KMS-11 (cell line): ENCODE results near the gene SPIN2B.

Source experiments
- H2AFZ ChIP-seq: fragments of 200-600 bp; sonication (generic); 2 replicates; pipeline ENCODE4 v1.6.1; 2016; ENCODE audit warnings: antibody characterized with exemption, mixed run types, low read depth
- H3K27ac ChIP-seq: fragments of 200-600 bp; sonication (generic); 2 replicates; pipeline ENCODE4 v1.6.1; 2016; ENCODE audit warnings: mild to moderate bottlenecking, mixed run types
- H3K27me3 ChIP-seq: fragments of 200-600 bp; sonication (generic); 2 replicates; pipeline ENCODE4 v1.6.1; 2017; ENCODE audit warnings: mild to moderate bottlenecking, low read depth, mixed run types, moderate library complexity; ENCODE audit not compliant: insufficient read depth
- H3K36me3 ChIP-seq: fragments of 200-600 bp; sonication (generic); 2 replicates; pipeline ENCODE4 v1.6.1; 2017; ENCODE audit warnings: mild to moderate bottlenecking, mixed run types; ENCODE audit not compliant: insufficient read depth
- H3K4me1 ChIP-seq: fragments of 200-600 bp; sonication (generic); 2 replicates; pipeline ENCODE4 v1.6.1; 2016; ENCODE audit warnings: mild to moderate bottlenecking, low read depth, mixed run types; ENCODE audit not compliant: poor library complexity, severe bottlenecking
- H3K4me2 ChIP-seq: fragments of 200-600 bp; sonication (generic); 2 replicates; pipeline ENCODE4 v1.7.0; 2016; ENCODE audit warnings: mild to moderate bottlenecking, mixed run types
- H3K4me3 ChIP-seq: fragments of 200-600 bp; sonication (generic); IDR thresholded peaks from 2 replicates; pipeline ENCODE4 v1.6.1; 2017; ENCODE audit warnings: low read depth, low read length, mixed read lengths; ENCODE audit not compliant: insufficient read depth
- H3K79me2 ChIP-seq: fragments of 200-600 bp; sonication (generic); 2 replicates; pipeline ENCODE4 v1.6.1; 2016; ENCODE audit warnings: low read depth, mixed run types; ENCODE audit not compliant: insufficient read depth
- H3K9ac ChIP-seq: fragments of 200-600 bp; sonication (generic); 2 replicates; pipeline ENCODE4 v1.6.1; 2016; ENCODE audit warnings: mild to moderate bottlenecking, mixed run types
- H4K20me1 ChIP-seq: fragments of 200-600 bp; sonication (generic); 2 replicates; pipeline ENCODE4 v1.6.1; 2016; ENCODE audit warnings: mild to moderate bottlenecking, mixed run types; ENCODE audit not compliant: insufficient read depth
- CTCF ChIP-seq: fragments of 200-600 bp; sonication (generic); conservative IDR thresholded peaks from 2 replicates; pipeline ENCODE4 v1.6.1; 2017; ENCODE audit warnings: low read depth, mild to moderate bottlenecking, antibody characterized with exemption, low read length, moderate library complexity, mixed read lengths

The SPIN2B gene

GRCh38 chrX:57083143-57083542 is 38.2 kb downstream of the SPIN2B start:
- no peak overlapping the region for H3K9ac ChIP-seq
- no peaks in the 10 kb centered on the region for H3K79me2 ChIP-seq
- H3K27ac ChIP-seq, result no peak overlapping the region
- H3K4me3 ChIP-seq, result no peak overlapping the region
- no peak overlapping the region for H2AFZ ChIP-seq
- H3K4me1 ChIP-seq, result no peaks in the 10 kb centered on the region
- H3K36me3 ChIP-seq, result no peaks in the 10 kb centered on the region
- no peak for TF ChIP-seq CTCF
- H4K20me1 ChIP-seq, result no peaks in the 10 kb centered on the region
- no peaks in the 10 kb centered on the region for H3K27me3 ChIP-seq
- H3K4me2 ChIP-seq, result no peak overlapping the region

- H4K20me1 ChIP-seq, result no peaks in the 10 kb centered on the region
- H3K4me3 ChIP-seq, result no peak overlapping the region
- H3K36me3 ChIP-seq, result no peaks in the 10 kb centered on the region
- H3K4me1 ChIP-seq, result no peaks in the 10 kb centered on the region
- H3K4me2 ChIP-seq, result no peak overlapping the region
- no peak for TF ChIP-seq CTCF
- no peak overlapping the region for H3K27ac ChIP-seq
- H2AFZ ChIP-seq, result no peak overlapping the region
- no peaks in the 10 kb centered on the region for H3K79me2 ChIP-seq
- no peak overlapping the region for H3K9ac ChIP-seq
- no peaks in the 10 kb centered on the region for H3K27me3 ChIP-seq
Observed at GRCh38 chrX:57074458-57074857, 46.9 kb downstream of the SPIN2B start.

DNA sequence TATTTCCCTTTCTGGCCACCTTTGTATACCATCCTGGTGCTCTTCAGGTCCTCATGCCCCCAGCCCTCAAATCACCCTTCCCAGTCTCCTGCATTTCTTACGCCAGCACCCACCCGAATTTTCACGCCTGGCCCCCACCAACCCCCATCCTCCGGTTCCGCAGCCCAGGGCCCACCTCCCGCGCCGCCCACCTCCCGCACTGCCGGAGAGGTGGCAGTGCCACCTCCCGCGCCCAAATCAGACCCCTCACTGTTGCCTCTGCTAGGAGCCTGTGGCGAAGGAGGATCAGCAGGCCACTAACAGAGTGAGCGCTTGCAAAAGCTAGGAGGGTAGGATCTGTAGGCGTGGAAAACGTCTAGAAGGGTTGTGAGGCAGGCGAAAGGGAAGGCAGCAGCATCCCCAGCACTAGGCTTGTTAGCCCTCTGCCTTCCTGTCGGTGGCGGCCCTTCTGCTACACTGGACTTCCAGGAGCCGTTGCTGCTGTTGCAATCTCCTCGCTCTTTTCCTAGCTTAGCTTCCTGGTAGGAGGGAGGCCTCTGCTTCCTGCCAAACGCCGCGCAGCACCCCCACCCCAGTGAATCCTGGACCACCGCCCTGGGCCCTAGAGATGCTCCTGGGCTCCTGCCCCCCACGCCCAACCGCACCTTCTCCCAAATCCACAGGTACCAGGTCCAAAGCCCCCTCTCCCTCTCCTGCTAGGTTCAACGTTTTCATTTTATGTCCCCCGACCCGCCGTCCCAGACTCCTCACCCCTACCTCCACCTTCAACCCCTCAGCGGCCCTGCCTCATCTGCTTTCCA is 51.0 kb downstream of the SPIN2B start:
- Histone ChIP-seq H4K20me1 (no peaks in the 10 kb centered on the region), H3K4me1 (no peaks in the 10 kb centered on the region), H3K4me3 (no peak overlapping the region), H2AFZ (no peak overlapping the region), H3K27me3 (no peaks in the 10 kb centered on the region), H3K36me3 (no peaks in the 10 kb centered on the region), H3K4me2 (no peak overlapping the region), H3K9ac (no peak overlapping the region), H3K79me2 (no peaks in the 10 kb centered on the region), H3K27ac (no peak overlapping the region)
- TF ChIP-seq CTCF, result no peak
